B cell (primary cell): ENCODE data around the gene METTL26. TPM values are rescaled to one million over a fixed set of nuclear protein-coding genes. Genes with fewer than 3 reads are reported as not detected.
A peak's percentile ranks its signal among the peaks of the same experiment; 100 is the strongest.

Experiments
- ATAC-seq: fragments of 200-7000 bp; cut with Tn5 transposase; one replicate; pipeline ENCODE4 v1.10.0; 2021; ENCODE audit warnings: low read depth, mild to moderate bottlenecking, moderate number of reproducible peaks, moderate library complexity
- CTCF ChIA-PET: fragments of 350-600 bp; sonication (Branson Sonifier 250); formaldehyde crosslinking; loops from one replicate; lab custom pipeline; 2021; ENCODE audit warnings: antibody characterized with exemption, inconsistent platforms; lab: Charles Lee
- POLR2A ChIA-PET: fragments of 350-600 bp; sonication (Branson Sonifier 250); formaldehyde crosslinking; loops from one replicate; lab custom pipeline; 2021; ENCODE audit warnings: antibody characterized with exemption; lab: Charles Lee
- DNase-seq: peaks from one replicate; pipeline ENCODE4 v3.0.0; 2013
- H2AFZ ChIP-seq: 2 replicates; pipeline ENCODE4 v1.6.1; 2012; ENCODE audit warnings: mild to moderate bottlenecking, low read depth, low read length; ENCODE audit not compliant: insufficient read depth, poor library complexity, severe bottlenecking
- H3K27ac ChIP-seq, 2 donors: 1 replicate in 1 of 2; 2 replicates in 1 of 2; pipeline ENCODE4 v1.5.1; 2012 to 2013; ENCODE audit warnings: low read length in 2 of 2, mild to moderate bottlenecking in 2 of 2, moderate library complexity in 1 of 2
- H3K27me3 ChIP-seq, 4 experiments: fragments of 200-600 bp in 1 of 4; sonication (generic) in 1 of 4; replicated peaks in 1 of 4; 1 replicate in 2 of 4; 2 replicates in 2 of 4; pipeline versions ENCODE4 v1.6.1 to v1.7.0; 2013 to 2016; ENCODE audit warnings: low read length in 3 of 4, mild to moderate bottlenecking in 2 of 4, mixed read lengths in 1 of 4, moderate library complexity in 1 of 4; ENCODE audit not compliant: insufficient read depth in 4 of 4, control insufficient read depth in 3 of 4; ENCODE audit errors: control extremely low read depth in 1 of 4
- H3K36me3 ChIP-seq, 2 experiments: replicated peaks in 1 of 2; 1 replicate in 1 of 2; 2 replicates in 1 of 2; pipeline versions ENCODE4 v1.6.1 to v1.7.1; 2013; ENCODE audit warnings: low read length in 1 of 2; ENCODE audit not compliant: insufficient read depth in 2 of 2, control insufficient read depth in 1 of 2; ENCODE audit errors: control extremely low read depth in 1 of 2, extremely low read depth in 1 of 2
- H3K4me1 ChIP-seq, 2 donors: fragments of 200-600 bp in 1 of 2; sonication (generic) in 1 of 2; 1 replicate in 1 of 2; 2 replicates in 1 of 2; pipeline versions ENCODE4 v1.5.1 to v1.6.1; 2013 to 2017; ENCODE audit warnings: low read length in 2 of 2; ENCODE audit not compliant: control insufficient read depth in 2 of 2, insufficient read depth in 2 of 2
- H3K4me2 ChIP-seq: replicated peaks from 2 replicates; pipeline ENCODE3; 2012; ENCODE audit warnings: mild to moderate bottlenecking, low read depth, low read length; ENCODE audit not compliant: poor library complexity, severe bottlenecking
- H3K4me3 ChIP-seq, 5 experiments: fragments of 200-600 bp in 1 of 5; sonication (generic) in 1 of 5; 1 replicate in 3 of 5; 2 replicates in 2 of 5; pipeline versions ENCODE4 v1.5.1 to v1.7.0; 2011 to 2016; ENCODE audit warnings: low read length in 4 of 5, mild to moderate bottlenecking in 4 of 5, low read depth in 2 of 5, control low read depth in 1 of 5, moderate library complexity in 1 of 5; ENCODE audit not compliant: insufficient read depth in 1 of 5; ENCODE audit errors: control extremely low read depth in 1 of 5, extremely low read depth in 1 of 5
- H3K79me2 ChIP-seq: fragments of 200-600 bp; sonication (generic); one replicate; pipeline ENCODE4 v1.6.0; 2016; ENCODE audit warnings: low read length; ENCODE audit not compliant: control insufficient read depth, insufficient read depth
- H3K9ac ChIP-seq: fragments of 200-600 bp; sonication (generic); 2 replicates; pipeline ENCODE4 v1.6.1; 2017; ENCODE audit warnings: mild to moderate bottlenecking, low read length, moderate library complexity
- H3K9me3 ChIP-seq, 3 donors: one replicate each; pipeline versions ENCODE4 v1.6.1 to v1.7.1; 2013; ENCODE audit warnings: low read length in 2 of 3; ENCODE audit not compliant: control insufficient read depth in 2 of 3, insufficient read depth in 1 of 3; ENCODE audit errors: control extremely low read depth in 1 of 3
- H4K20me1 ChIP-seq: 2 replicates; pipeline ENCODE4 v1.6.0; 2012; ENCODE audit warnings: mild to moderate bottlenecking, low read length; ENCODE audit not compliant: insufficient read depth, control insufficient read depth, poor library complexity, severe bottlenecking
- H3K27ac Mint-ChIP-seq: one replicate; pipeline ENCODE4 v1.8.0; 2021; ENCODE audit warnings: mixed read lengths
- H3K27me3 Mint-ChIP-seq: one replicate; pipeline ENCODE4 v1.8.0; 2021; ENCODE audit warnings: mixed read lengths
- H3K4me1 Mint-ChIP-seq: one replicate; pipeline ENCODE4 v1.8.0; 2021; ENCODE audit warnings: mixed read lengths
- H3K4me3 Mint-ChIP-seq: one replicate; pipeline ENCODE4 v1.8.0; 2021; ENCODE audit warnings: mixed read lengths
- H3K9me3 Mint-ChIP-seq: one replicate; pipeline ENCODE4 v1.8.0; 2022; ENCODE audit warnings: mixed read lengths; ENCODE audit not compliant: insufficient read depth
- EZH2 ChIP-seq: IDR thresholded peaks from 2 replicates; pipeline ENCODE4 v1.6.1; 2012; ENCODE audit warnings: borderline replicate concordance, low read depth, mild to moderate bottlenecking, moderate library complexity, low read length; ENCODE audit not compliant: insufficient read depth, poor library complexity, severe bottlenecking
- WGBS: methylation state at CpG from one replicate; pipeline ENCODE4 v1.1.5; 2013; ENCODE audit warnings: missing lambda C conversion rate; ENCODE audit not compliant: insufficient coverage; 5-methylcytosine and 5-hydroxymethylcytosine counted together
- intact Hi-C: fragments of 100-400 bp; cut with micrococcal nuclease; formaldehyde crosslinking; loops from one replicate; pipeline ENCODE4 v1.10.0; 2022
- polyA plus RNA-seq: library from polyadenylated mRNA; depleted of rRNA; stranded (reverse); fragments of >200 nt; gene quantifications from 2 replicates; pipeline ENCODE4 v1.2.3, GENCODE V29; 2012
- total RNA-seq, 2 donors: library from RNA; stranded (reverse); fragments of 120-200 nt in 1 of 2; gene quantifications; 1 replicate in 1 of 2; 2 replicates in 1 of 2; pipeline versions ENCODE4 v1.2.3 to v1.2.4, GENCODE V29; 2013 to 2022
- TF ChIP-seq, protein P1 (sequence below): fragments of 200-600 bp; IDR thresholded peaks from one replicate; pipeline ENCODE4 v1.8.0; 2022; ENCODE audit warnings: antibody characterized with exemption, mild to moderate bottlenecking

METTL26 gene
- total and polyA plus RNA-seq, 2 donors (not counting 1 experiment from before 2014, with no cell fraction given) = 56.6 to 140 TPM

DNA sequence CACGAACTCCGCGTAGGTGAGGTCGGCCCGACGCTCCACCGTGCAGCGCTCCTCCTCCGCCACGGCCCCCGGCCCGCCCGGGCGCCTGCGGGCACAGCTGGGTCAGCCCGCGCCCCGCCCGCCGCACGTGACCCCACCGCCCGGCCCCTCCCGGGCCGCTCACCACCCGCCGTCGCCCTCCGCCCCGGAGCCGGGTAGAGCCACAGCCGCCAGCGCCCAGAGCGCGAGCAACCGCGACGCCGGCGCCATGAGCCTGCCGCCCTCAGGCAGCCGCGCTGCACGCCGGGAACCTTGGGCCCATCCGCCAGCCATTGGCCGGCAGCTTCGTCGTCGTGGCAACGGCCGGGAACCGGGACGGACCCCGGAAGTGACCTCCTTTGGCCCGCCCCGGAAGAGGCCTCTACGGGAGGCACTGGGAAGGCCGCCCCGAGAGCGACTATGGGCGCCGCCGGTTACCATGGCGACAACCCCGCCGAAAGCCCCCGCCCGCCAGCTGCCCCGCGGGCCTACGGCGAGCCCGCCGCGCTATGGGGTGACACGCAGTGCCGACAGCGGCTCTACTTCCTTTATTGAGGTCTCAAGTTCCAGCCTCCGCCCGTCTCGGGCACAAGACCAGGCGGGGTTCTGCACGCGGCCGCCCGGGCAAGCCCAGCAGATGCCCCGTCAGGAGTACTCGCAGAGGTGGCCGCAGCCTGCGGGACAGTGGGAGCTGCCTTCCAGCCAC is 48.1 kb upstream of the METTL26 start, which contains the start of gene JMJD8:
JMJD8 (minus strand) TSS at position 264 of the 724 bp plus-strand sequence; CDS start at position 249, 15 bp downstream.
- intact Hi-C loops = loop anchor here (1.0 to 5.0 kb wide), 6 partner anchors 15 to 57 kb away; partner anchors contain the start of genes ANTKMT, CIAO3, MCRIP2 and RHOT2
- H3K27ac ChIP-seq = peak within 1 kb of the TSS; percentile 64 to 89
- peaks cover 31 to 48% of the 10 kb centered on the region in 2 donors for H3K4me1 ChIP-seq
- WGBS = 3% methylated on average over 91 of the region's 91 CpGs
- peak within 1 kb of the TSS; percentile 86 for H3K4me3 Mint-ChIP-seq
- H3K9me3 ChIP-seq = no peaks in the 10 kb centered on the region
- peak within 1 kb of the TSS; percentile 97 for H3K4me2 ChIP-seq
- peak; percentile 98 for DNase-seq
- peak; percentile 48 for ATAC-seq
- TF ChIP-seq, protein P1, sequence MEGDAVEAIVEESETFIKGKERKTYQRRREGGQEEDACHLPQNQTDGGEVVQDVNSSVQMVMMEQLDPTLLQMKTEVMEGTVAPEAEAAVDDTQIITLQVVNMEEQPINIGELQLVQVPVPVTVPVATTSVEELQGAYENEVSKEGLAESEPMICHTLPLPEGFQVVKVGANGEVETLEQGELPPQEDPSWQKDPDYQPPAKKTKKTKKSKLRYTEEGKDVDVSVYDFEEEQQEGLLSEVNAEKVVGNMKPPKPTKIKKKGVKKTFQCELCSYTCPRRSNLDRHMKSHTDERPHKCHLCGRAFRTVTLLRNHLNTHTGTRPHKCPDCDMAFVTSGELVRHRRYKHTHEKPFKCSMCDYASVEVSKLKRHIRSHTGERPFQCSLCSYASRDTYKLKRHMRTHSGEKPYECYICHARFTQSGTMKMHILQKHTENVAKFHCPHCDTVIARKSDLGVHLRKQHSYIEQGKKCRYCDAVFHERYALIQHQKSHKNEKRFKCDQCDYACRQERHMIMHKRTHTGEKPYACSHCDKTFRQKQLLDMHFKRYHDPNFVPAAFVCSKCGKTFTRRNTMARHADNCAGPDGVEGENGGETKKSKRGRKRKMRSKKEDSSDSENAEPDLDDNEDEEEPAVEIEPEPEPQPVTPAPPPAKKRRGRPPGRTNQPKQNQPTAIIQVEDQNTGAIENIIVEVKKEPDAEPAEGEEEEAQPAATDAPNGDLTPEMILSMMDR = no peak
- TF ChIP-seq EZH2 = no peak
- ChIA-PET CTCF (interaction anchor here (0.8 to 0.9 kb wide), 2 partner anchors 21 to 37 kb away, joined by 3 read pairs; partner anchors contain the start of gene ANTKMT), POLR2A (interaction anchor here (0.6 to 1.4 kb wide), 4 partner anchors 17 to 608 kb away, joined by 3 to 4 read pairs (median 4); partner anchors contain the start of genes ANTKMT and RHOT2)
- peak within 1 kb of the TSS; percentile 73 for H2AFZ ChIP-seq
- no peaks in the 10 kb centered on the region for H3K27me3 ChIP-seq
- peaks cover 43% of the 10 kb centered on the region for H3K79me2 ChIP-seq
- no peaks in the 10 kb centered on the region for H3K27me3 Mint-ChIP-seq
- H3K27ac Mint-ChIP-seq = peak within 1 kb of the TSS; percentile 91
- peaks cover 0 to 27% of the 10 kb centered on the region in 2 experiments for H3K36me3 ChIP-seq
- peaks cover 32% of the 10 kb centered on the region for H3K4me1 Mint-ChIP-seq
- H3K9me3 Mint-ChIP-seq = no peaks in the 10 kb centered on the region
- peak within 1 kb of the TSS; percentile 73 for H3K9ac ChIP-seq
- peak within 1 kb of the TSS in 4 of 5 experiments; percentile 57 to 72 (median 63) for H3K4me3 ChIP-seq
- peaks cover 32% of the 10 kb centered on the region for H4K20me1 ChIP-seq
